SU-DHL-6 (cell line): ENCODE results near the gene BAIAP2L1.

ENCODE experiments used
- CTCF ChIP-seq: fragments of 200-600 bp; sonication (generic); IDR thresholded peaks from one replicate; pipeline ENCODE4 v1.5.1; 2017; ENCODE audit warnings: antibody characterized with exemption, mild to moderate bottlenecking, low read length, moderate library complexity; ENCODE audit not compliant: insufficient read depth, poor library complexity, severe bottlenecking
- EZH2phosphoT487 ChIP-seq: fragments of 200-600 bp; sonication (generic), shearing (Covaris generic); conservative IDR thresholded peaks from 2 replicates; pipeline ENCODE4 v1.6.1; 2018; ENCODE audit warnings: mild to moderate bottlenecking, antibody characterized with exemption, low read length, moderate library complexity, mixed read lengths

- TF ChIP-seq CTCF = no peak
- no peak for TF ChIP-seq EZH2phosphoT487
These were observed 4.1 kb downstream of the BAIAP2L1 start for GRCh38 chr7:98396768-98397167.
